Measurements from ENCODE around the gene NACAD. TPM values are rescaled to one million over a fixed set of nuclear protein-coding genes. Genes with fewer than 3 reads are reported as not detected.

Gene NACAD
- polyA plus RNA-seq, 1 donor from 2014 or later, result 14.5 TPM

DNA sequence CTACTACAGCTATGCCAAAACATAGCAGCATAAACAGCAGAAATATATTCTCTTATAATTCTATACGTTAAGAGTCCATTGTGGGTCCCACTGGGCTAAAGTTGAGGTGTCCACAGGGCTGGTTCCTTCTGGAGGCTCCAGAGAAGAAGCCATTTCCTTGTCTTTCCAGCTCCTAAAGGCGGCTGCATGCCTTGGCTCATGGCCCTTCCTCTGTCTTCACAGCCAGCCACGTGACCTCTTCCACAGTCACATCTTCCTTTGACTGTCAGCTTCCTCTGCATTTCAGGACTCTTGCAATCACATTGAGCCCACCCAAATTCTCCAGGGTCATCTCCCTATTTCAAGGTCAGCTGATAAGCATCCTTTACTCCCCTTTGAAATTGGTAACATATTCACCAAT, 17.2 kb downstream of the NACAD start:
- Histone ChIP-seq H3K9me2 (ENCODE audit: insufficient read depth, low read length) (no peaks in the 10 kb centered on the region), H3K4me3 (ENCODE audit: low read length) (no peak overlapping the region), H3K36me3 (ENCODE audit: insufficient read depth, low read length) (no peaks in the 10 kb centered on the region), H3F3A (ENCODE audit: insufficient read depth, low read length, poor library complexity, severe bottlenecking) (no peaks in the 10 kb centered on the region), H4K20me1 (ENCODE audit: insufficient read depth) (no peaks in the 10 kb centered on the region), H3K4me2 (ENCODE audit: low read length) (no peak overlapping the region), H2AFZ (ENCODE audit: low read depth, low read length) (no peak overlapping the region), H3K27ac (ENCODE audit: low read length) (no peak overlapping the region), H3K79me2 (replicated peaks; ENCODE audit: insufficient read depth, low read length) (no peaks in the 10 kb centered on the region), H3K9ac (ENCODE audit: low read length) (no peak overlapping the region), H3K27me3 (ENCODE audit: insufficient read depth, low read depth, low read length) (no peaks in the 10 kb centered on the region), H3K9me3 (ENCODE audit: low read length) (no peaks in the 10 kb centered on the region)
- TF ChIP-seq, protein P1, sequence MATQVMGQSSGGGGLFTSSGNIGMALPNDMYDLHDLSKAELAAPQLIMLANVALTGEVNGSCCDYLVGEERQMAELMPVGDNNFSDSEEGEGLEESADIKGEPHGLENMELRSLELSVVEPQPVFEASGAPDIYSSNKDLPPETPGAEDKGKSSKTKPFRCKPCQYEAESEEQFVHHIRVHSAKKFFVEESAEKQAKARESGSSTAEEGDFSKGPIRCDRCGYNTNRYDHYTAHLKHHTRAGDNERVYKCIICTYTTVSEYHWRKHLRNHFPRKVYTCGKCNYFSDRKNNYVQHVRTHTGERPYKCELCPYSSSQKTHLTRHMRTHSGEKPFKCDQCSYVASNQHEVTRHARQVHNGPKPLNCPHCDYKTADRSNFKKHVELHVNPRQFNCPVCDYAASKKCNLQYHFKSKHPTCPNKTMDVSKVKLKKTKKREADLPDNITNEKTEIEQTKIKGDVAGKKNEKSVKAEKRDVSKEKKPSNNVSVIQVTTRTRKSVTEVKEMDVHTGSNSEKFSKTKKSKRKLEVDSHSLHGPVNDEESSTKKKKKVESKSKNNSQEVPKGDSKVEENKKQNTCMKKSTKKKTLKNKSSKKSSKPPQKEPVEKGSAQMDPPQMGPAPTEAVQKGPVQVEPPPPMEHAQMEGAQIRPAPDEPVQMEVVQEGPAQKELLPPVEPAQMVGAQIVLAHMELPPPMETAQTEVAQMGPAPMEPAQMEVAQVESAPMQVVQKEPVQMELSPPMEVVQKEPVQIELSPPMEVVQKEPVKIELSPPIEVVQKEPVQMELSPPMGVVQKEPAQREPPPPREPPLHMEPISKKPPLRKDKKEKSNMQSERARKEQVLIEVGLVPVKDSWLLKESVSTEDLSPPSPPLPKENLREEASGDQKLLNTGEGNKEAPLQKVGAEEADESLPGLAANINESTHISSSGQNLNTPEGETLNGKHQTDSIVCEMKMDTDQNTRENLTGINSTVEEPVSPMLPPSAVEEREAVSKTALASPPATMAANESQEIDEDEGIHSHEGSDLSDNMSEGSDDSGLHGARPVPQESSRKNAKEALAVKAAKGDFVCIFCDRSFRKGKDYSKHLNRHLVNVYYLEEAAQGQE (IDR thresholded peaks at IDR 0.05; ENCODE audit: borderline replicate concordance), result no peak
- TF ChIP-seq RAD21 (conservative IDR thresholded peaks at IDR 0.05) (no peak), EZH2 (IDR thresholded peaks at IDR 0.05; ENCODE audit: borderline replicate concordance, insufficient read depth, low read length, poor library complexity, severe bottlenecking) (no peak), TAF1 (IDR thresholded peaks at IDR 0.05; ENCODE audit: low read depth) (no peak), MXI1 (conservative IDR thresholded peaks at IDR 0.05; ENCODE audit: poor library complexity, severe bottlenecking) (no peak), SMC3 (conservative IDR thresholded peaks at IDR 0.05; ENCODE audit: poor library complexity) (no peak), EP300 (conservative IDR thresholded peaks at IDR 0.05; ENCODE audit: poor library complexity, severe bottlenecking) (no peak), POLR2AphosphoS5 (IDR thresholded peaks at IDR 0.05) (no peak)
- TF ChIP-seq, protein P2, sequence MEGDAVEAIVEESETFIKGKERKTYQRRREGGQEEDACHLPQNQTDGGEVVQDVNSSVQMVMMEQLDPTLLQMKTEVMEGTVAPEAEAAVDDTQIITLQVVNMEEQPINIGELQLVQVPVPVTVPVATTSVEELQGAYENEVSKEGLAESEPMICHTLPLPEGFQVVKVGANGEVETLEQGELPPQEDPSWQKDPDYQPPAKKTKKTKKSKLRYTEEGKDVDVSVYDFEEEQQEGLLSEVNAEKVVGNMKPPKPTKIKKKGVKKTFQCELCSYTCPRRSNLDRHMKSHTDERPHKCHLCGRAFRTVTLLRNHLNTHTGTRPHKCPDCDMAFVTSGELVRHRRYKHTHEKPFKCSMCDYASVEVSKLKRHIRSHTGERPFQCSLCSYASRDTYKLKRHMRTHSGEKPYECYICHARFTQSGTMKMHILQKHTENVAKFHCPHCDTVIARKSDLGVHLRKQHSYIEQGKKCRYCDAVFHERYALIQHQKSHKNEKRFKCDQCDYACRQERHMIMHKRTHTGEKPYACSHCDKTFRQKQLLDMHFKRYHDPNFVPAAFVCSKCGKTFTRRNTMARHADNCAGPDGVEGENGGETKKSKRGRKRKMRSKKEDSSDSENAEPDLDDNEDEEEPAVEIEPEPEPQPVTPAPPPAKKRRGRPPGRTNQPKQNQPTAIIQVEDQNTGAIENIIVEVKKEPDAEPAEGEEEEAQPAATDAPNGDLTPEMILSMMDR (IDR thresholded peaks at IDR 0.05; ENCODE audit: poor library complexity, severe bottlenecking), result no peak

DNA sequence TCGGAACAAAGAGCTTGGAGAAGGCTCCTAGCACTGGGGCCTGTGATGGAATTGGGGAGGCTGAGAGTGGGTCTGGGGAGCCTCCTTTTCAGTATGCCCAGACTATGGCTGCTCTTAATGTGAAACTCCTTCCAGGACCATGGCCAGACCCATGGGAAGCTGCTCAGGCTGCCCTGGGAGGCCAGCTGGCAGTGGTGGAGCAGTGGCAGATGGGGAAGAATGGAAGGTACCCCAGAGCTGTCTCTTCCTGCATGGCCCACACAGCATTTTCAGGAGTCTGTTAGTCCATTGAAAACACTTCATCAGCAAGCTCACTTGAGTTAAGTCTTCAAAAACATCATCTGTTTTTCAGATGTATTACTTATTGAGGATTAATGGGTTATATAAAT, 18.5 kb downstream of the NACAD start:
- Histone ChIP-seq H3K27me3 (ENCODE audit: insufficient read depth, low read depth, low read length) (no peaks in the 10 kb centered on the region), H3K9me3 (ENCODE audit: low read length) (no peaks in the 10 kb centered on the region), H3K9me2 (ENCODE audit: insufficient read depth, low read length) (no peaks in the 10 kb centered on the region), H4K20me1 (ENCODE audit: insufficient read depth) (no peaks in the 10 kb centered on the region), H3K79me2 (replicated peaks; ENCODE audit: insufficient read depth, low read length) (no peaks in the 10 kb centered on the region), H3K9ac (ENCODE audit: low read length) (no peak overlapping the region), H3K4me3 (ENCODE audit: low read length) (no peak overlapping the region), H3F3A (ENCODE audit: insufficient read depth, low read length, poor library complexity, severe bottlenecking) (no peaks in the 10 kb centered on the region), H3K4me2 (ENCODE audit: low read length) (no peak overlapping the region), H2AFZ (ENCODE audit: low read depth, low read length) (no peak overlapping the region), H3K36me3 (ENCODE audit: insufficient read depth, low read length) (no peaks in the 10 kb centered on the region), H3K27ac (ENCODE audit: low read length) (no peak overlapping the region)
- no peak for TF ChIP-seq POLR2AphosphoS5 (IDR thresholded peaks at IDR 0.05)
- TF ChIP-seq EP300 (conservative IDR thresholded peaks at IDR 0.05; ENCODE audit: poor library complexity, severe bottlenecking), result no peak
- TF ChIP-seq, protein P1 (IDR thresholded peaks at IDR 0.05; ENCODE audit: borderline replicate concordance), result no peak
- TF ChIP-seq MXI1 (conservative IDR thresholded peaks at IDR 0.05; ENCODE audit: poor library complexity, severe bottlenecking), result no peak
- no peak for TF ChIP-seq TAF1 (IDR thresholded peaks at IDR 0.05; ENCODE audit: low read depth)
- no peak for TF ChIP-seq RAD21 (conservative IDR thresholded peaks at IDR 0.05)
- no peak for TF ChIP-seq EZH2 (IDR thresholded peaks at IDR 0.05; ENCODE audit: borderline replicate concordance, insufficient read depth, low read length, poor library complexity, severe bottlenecking)
- TF ChIP-seq, protein P2 (IDR thresholded peaks at IDR 0.05; ENCODE audit: poor library complexity, severe bottlenecking), result no peak
- TF ChIP-seq SMC3 (conservative IDR thresholded peaks at IDR 0.05; ENCODE audit: poor library complexity), result no peak
